Keratinocyte (primary cell): ENCODE results near the gene CSNK1G2. TPM values are rescaled to one million over a fixed set of nuclear protein-coding genes. Genes with fewer than 3 reads are reported as not detected.
A peak's percentile ranks its signal among the peaks of the same experiment; 100 is the strongest.

Experiments
- DNase-seq: peaks from one replicate; pipeline ENCODE4 v3.0.0-alpha.2; 2011; ENCODE audit warnings: low read depth, missing footprints, low spot score
- FAIRE-seq: peaks from 2 replicates; lab custom pipeline; 2011; peaks lifted over from hg19 to GRCh38; lab: Jason Lieb, UNC
- H2AFZ ChIP-seq: 2 replicates; pipeline ENCODE4 v1.6.0; 2012; ENCODE audit warnings: low read length, control low read depth, inconsistent platforms; ENCODE audit not compliant: control insufficient read depth
- H3K27ac ChIP-seq: 2 replicates; pipeline ENCODE4 v1.5.1; 2011; ENCODE audit warnings: low read length; ENCODE audit not compliant: control insufficient read depth, insufficient read depth
- H3K27me3 ChIP-seq: 3 replicates; pipeline ENCODE4 v1.6.0; 2011; ENCODE audit warnings: low read length; ENCODE audit not compliant: control insufficient read depth, insufficient read depth; ENCODE audit errors: extremely low read depth
- H3K36me3 ChIP-seq, 2 experiments: 2 replicates in 1 of 2; 3 replicates in 1 of 2; pipeline ENCODE4 v1.5.1; 2011; ENCODE audit warnings: low read length in 2 of 2, mild to moderate bottlenecking in 1 of 2; ENCODE audit not compliant: control insufficient read depth in 2 of 2, insufficient read depth in 2 of 2; ENCODE audit errors: extremely low read depth in 1 of 2
- H3K4me1 ChIP-seq: 3 replicates; pipeline ENCODE4 v1.5.1; 2011; ENCODE audit warnings: low read length; ENCODE audit not compliant: control insufficient read depth, insufficient read depth; ENCODE audit errors: extremely low read depth
- H3K4me2 ChIP-seq: 3 replicates; pipeline ENCODE4 v1.6.0; 2011; ENCODE audit warnings: low read depth, low read length; ENCODE audit not compliant: control insufficient read depth, insufficient read depth; ENCODE audit errors: extremely low read depth
- H3K4me3 ChIP-seq, 3 experiments: fragments of 200-600 bp in 1 of 3; sonication (generic) in 1 of 3; 2 replicates in 2 of 3; 3 replicates in 1 of 3; pipeline ENCODE4 v1.5.1; 2011 to 2016; ENCODE audit warnings: low read length in 3 of 3, mild to moderate bottlenecking in 3 of 3, control low read depth in 2 of 3, inconsistent platforms in 1 of 3, low read depth in 1 of 3, mixed read lengths in 1 of 3, mixed run types in 1 of 3, moderate library complexity in 1 of 3; ENCODE audit not compliant: control insufficient read depth in 2 of 3, insufficient read depth in 2 of 3; ENCODE audit errors: extremely low read depth in 1 of 3
- H3K79me2 ChIP-seq: 2 replicates; pipeline ENCODE4 v1.6.0; 2012; ENCODE audit warnings: low read length; ENCODE audit not compliant: control insufficient read depth, insufficient read depth
- H3K9ac ChIP-seq: 3 replicates; pipeline ENCODE4 v1.6.0; 2011; ENCODE audit warnings: low read length; ENCODE audit not compliant: control insufficient read depth, insufficient read depth; ENCODE audit errors: extremely low read depth
- H3K9me1 ChIP-seq: 3 replicates; pipeline ENCODE4 v1.6.0; 2011; ENCODE audit warnings: low read length; ENCODE audit not compliant: control insufficient read depth, insufficient read depth; ENCODE audit errors: extremely low read depth
- H3K9me3 ChIP-seq: 2 replicates; pipeline ENCODE4 v1.5.1; 2012; ENCODE audit warnings: low read depth, low read length; ENCODE audit not compliant: control insufficient read depth
- H4K20me1 ChIP-seq: 3 replicates; pipeline ENCODE4 v1.6.0; 2011; ENCODE audit warnings: low read length; ENCODE audit not compliant: control insufficient read depth, insufficient read depth; ENCODE audit errors: extremely low read depth
- EZH2 ChIP-seq: IDR thresholded peaks from one replicate; pipeline ENCODE4 v1.6.1; 2012; ENCODE audit warnings: inconsistent platforms, mild to moderate bottlenecking, low read length, moderate library complexity
- dilution Hi-C: fragments of 300-500 bp; cut with MboI; formaldehyde crosslinking; loops from one replicate; pipeline ENCODE4 v1.7.0; 2020; ENCODE audit warnings: low sequenced_read_pairs; ENCODE audit not compliant: extremely low pct_ligation_motif_present
- polyA plus RNA-seq, 5 experiments: library from polyadenylated mRNA; depleted of rRNA in 3 of 5; stranded (reverse) in 3 of 5; stranded (forward) in 1 of 5; unstranded in 1 of 5; fragments of >200 nt; gene quantifications; 1 replicate in 1 of 5; 2 replicates in 3 of 5; 3 replicates in 1 of 5; pipeline versions ENCODE4 v1.2.1 to v1.2.3, GENCODE V29; 2011 to 2012; ENCODE audit warnings: missing spikeins in 2 of 5, low read depth in 1 of 5, low replicate concordance in 1 of 5
- TF ChIP-seq, protein P1 (sequence below), 3 experiments: IDR thresholded peaks in 1 of 3; conservative IDR thresholded peaks in 1 of 3; optimal IDR thresholded peaks in 1 of 3; 2 replicates in 2 of 3; 3 replicates in 1 of 3; pipeline versions ENCODE3 to v1.5.1; 2011; ENCODE audit warnings: low read length in 3 of 3, mild to moderate bottlenecking in 3 of 3, moderate library complexity in 2 of 3, control low read depth in 1 of 3, inconsistent platforms in 1 of 3; ENCODE audit not compliant: insufficient read depth in 2 of 3; ENCODE audit errors: extremely low read depth in 1 of 3

The CSNK1G2 gene
- polyA plus RNA-seq, 1 donor (not counting 4 experiments of a cell fraction or from before 2014, with no cell fraction given), result 34.9 TPM

DNA sequence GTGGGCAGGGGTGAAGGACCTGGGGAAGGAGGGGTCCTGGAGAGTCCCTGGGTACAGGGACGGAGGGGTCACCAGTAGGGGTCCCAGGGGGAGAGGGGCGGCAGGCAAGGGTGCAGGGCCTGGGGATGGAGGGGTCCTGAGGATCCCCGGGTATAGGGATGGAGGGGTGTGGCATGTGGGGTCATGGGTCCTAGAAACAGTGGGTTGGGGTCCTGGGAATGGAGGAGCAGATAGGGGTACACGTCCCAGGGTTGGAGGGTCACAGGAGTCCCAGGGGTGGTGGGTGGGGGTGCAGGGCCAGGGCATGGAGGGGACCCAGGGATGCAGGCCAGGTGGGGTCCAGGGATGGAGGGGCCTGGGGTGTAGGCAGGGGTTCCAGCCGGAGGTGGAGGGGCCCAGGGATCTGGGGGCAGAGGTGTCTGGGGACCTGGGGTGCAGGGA, 73.2 kb downstream of the CSNK1G2 start:
- FAIRE-seq, result no peak
- no peak for DNase-seq
- Histone ChIP-seq H3K9me1 (no peaks in the 10 kb centered on the region), H3K27me3 (no peaks in the 10 kb centered on the region), H3K79me2 (peaks cover 26% of the 10 kb centered on the region), H3K4me2 (peak overlapping the region; percentile 71), H3K4me1 (peaks cover 5% of the 10 kb centered on the region), H3K27ac (no peak overlapping the region), H3K36me3 (no peaks in the 10 kb centered on the region), H4K20me1 (no peaks in the 10 kb centered on the region), H2AFZ (no peak overlapping the region), H3K9me3 (no peaks in the 10 kb centered on the region), H3K9ac (no peak overlapping the region), H3K4me3 (peak overlapping the region in 2 of 3 experiments; percentile 65 to 84)
- TF ChIP-seq EZH2, result no peak
- TF ChIP-seq, protein P1, sequence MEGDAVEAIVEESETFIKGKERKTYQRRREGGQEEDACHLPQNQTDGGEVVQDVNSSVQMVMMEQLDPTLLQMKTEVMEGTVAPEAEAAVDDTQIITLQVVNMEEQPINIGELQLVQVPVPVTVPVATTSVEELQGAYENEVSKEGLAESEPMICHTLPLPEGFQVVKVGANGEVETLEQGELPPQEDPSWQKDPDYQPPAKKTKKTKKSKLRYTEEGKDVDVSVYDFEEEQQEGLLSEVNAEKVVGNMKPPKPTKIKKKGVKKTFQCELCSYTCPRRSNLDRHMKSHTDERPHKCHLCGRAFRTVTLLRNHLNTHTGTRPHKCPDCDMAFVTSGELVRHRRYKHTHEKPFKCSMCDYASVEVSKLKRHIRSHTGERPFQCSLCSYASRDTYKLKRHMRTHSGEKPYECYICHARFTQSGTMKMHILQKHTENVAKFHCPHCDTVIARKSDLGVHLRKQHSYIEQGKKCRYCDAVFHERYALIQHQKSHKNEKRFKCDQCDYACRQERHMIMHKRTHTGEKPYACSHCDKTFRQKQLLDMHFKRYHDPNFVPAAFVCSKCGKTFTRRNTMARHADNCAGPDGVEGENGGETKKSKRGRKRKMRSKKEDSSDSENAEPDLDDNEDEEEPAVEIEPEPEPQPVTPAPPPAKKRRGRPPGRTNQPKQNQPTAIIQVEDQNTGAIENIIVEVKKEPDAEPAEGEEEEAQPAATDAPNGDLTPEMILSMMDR (optimal IDR thresholded peaks at IDR 0.05 in 1 of 3, IDR thresholded peaks at IDR 0.05 in 1 of 3, conservative IDR thresholded peaks at IDR 0.05 in 1 of 3; ENCODE audit: extremely low read depth in 1 of 3, insufficient read depth in 2 of 3, low read length in 3 of 3), result no peak
- dilution Hi-C loops, result no loop called here

DNA sequence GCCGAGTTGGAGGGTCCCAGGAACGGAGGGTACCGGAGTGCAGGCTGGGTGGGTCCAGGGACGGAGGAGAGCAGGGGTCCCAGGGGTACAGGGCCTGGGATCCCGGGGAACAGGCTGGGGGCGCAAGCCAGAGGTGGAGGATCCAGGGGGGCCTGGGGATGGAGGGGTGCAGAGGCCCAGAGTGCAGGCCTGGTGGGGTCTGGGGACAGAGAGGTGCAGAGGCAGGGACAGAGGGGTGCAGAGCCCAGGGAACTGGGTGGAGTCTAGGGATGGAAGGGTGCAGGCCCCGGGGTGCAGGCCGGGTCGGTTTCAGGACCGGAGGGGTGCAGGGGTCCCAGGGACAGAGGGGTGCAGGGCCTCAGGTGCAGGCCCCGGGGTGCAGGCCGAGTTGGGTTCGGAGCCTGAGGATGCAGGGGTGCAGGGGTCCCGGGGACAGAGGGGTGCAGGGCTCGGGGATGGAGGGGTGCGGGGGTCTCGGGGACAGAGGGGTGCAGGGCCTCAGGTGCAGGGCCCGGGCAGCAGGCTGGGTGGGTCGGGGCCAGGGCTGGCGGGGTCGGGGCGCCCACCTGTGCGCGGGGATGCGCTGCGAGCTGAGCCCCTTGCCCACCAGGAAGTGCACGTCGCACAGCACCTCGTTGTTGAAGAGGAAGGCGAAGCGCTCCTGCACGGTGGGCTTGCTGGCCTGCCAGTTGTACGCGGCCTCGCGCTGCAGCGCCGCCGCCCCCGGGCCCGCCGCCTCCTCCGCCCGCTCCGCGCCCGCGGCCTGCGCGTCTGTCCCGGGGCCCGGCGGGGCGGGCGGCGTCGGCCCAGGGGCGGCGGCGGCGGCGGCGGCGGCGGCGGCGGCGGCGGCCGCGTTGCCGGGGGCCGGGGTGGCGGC, 74.0 kb downstream of the CSNK1G2 start:
- dilution Hi-C loops, result no loop called here
- no peak overlapping the region for H2AFZ ChIP-seq

More for the DNA sequence above, 74.0 kb downstream of the CSNK1G2 start:
- peak overlapping the region; percentile 64 for H3K9ac ChIP-seq
- peaks cover 26% of the 10 kb centered on the region for H3K79me2 ChIP-seq
- H3K4me3 ChIP-seq, result peak overlapping the region; percentile 65 to 84 (median 65)
- H3K4me1 ChIP-seq, result peaks cover 5% of the 10 kb centered on the region
- no peaks in the 10 kb centered on the region for H3K9me1 ChIP-seq
- no peak overlapping the region for H3K27ac ChIP-seq
- FAIRE-seq, result no peak
- H3K4me2 ChIP-seq, result peak overlapping the region; percentile 71
- DNase-seq, result no peak
- no peaks in the 10 kb centered on the region for H4K20me1 ChIP-seq
- H3K9me3 ChIP-seq, result no peaks in the 10 kb centered on the region
- H3K27me3 ChIP-seq, result no peaks in the 10 kb centered on the region
- H3K36me3 ChIP-seq, result no peaks in the 10 kb centered on the region
- no peak for TF ChIP-seq EZH2
- TF ChIP-seq, protein P1 (optimal IDR thresholded peaks at IDR 0.05 in 1 of 3, IDR thresholded peaks at IDR 0.05 in 1 of 3, conservative IDR thresholded peaks at IDR 0.05 in 1 of 3; ENCODE audit: extremely low read depth in 1 of 3, insufficient read depth in 2 of 3, low read length in 3 of 3), result no peak
